Measurements from ENCODE around the gene HIF1A. TPM values are rescaled to one million over a fixed set of nuclear protein-coding genes. Genes with fewer than 3 reads are reported as not detected.

The HIF1A gene
- total and polyA plus RNA-seq, 2 of the 8 experiments (the other 6 are each of a cell fraction or from before 2014, with no cell fraction given) = 54.8 to 175 TPM

- no peak for TF ChIP-seq HDAC6 (IDR thresholded peaks at IDR 0.05; ENCODE audit: low read depth, low read length)
- no peak for TF ChIP-seq SP2 (IDR thresholded peaks at IDR 0.05; ENCODE audit: low read length)
- TF ChIP-seq ZNF274 (IDR thresholded peaks at IDR 0.05; ENCODE audit: borderline replicate concordance, extremely low read depth, low read length) = no peak
Measured at GRCh38 chr14:61698206-61698980, 3.1 kb downstream of the HIF1A start (continued).
